SK-N-MC (cell line): Measurements from ENCODE around the gene VASH2.

Experiments
- DNase-seq: peaks from one replicate; pipeline ENCODE4 v3.0.0-alpha.2; 2011; ENCODE audit warnings: low read depth, low spot score
- H3K27ac ChIP-seq: fragments of 200-600 bp; sonication (generic); 2 replicates; pipeline ENCODE4 v1.5.1; 2016; ENCODE audit warnings: mixed run types
- H3K36me3 ChIP-seq: fragments of 200-600 bp; sonication (generic); 2 replicates; pipeline ENCODE4 v1.6.1; 2017; ENCODE audit warnings: antibody characterized with exemption, low read length, mixed read lengths; ENCODE audit not compliant: insufficient read depth
- H3K4me3 ChIP-seq: fragments of 200-600 bp; sonication (generic); 2 replicates; pipeline ENCODE4 v1.5.1; 2016
- H3K9ac ChIP-seq: fragments of 200-600 bp; sonication (generic); 2 replicates; pipeline ENCODE4 v1.8.0; 2017; ENCODE audit warnings: mixed run types, mixed read lengths; ENCODE audit not compliant: insufficient read length
- H3K9me3 ChIP-seq: fragments of 200-600 bp; sonication (generic); 2 replicates; pipeline ENCODE4 v1.6.1; 2017; ENCODE audit warnings: low read depth, mild to moderate bottlenecking, antibody characterized with exemption, low read length, moderate library complexity, mixed read lengths
- EZH2 ChIP-seq: fragments of 200-600 bp; sonication (generic); IDR thresholded peaks from one replicate; pipeline ENCODE4 v1.6.1; 2017; ENCODE audit warnings: antibody characterized with exemption
- FOXP2 ChIP-seq: optimal IDR thresholded peaks from 2 replicates; pipeline ENCODE3; 2011; ENCODE audit warnings: mild to moderate bottlenecking, moderate library complexity; ENCODE audit not compliant: insufficient read depth; ENCODE audit errors: extremely low read length, control extremely low read depth
- POLR2AphosphoS5 ChIP-seq: IDR thresholded peaks from 2 replicates; pipeline ENCODE4 v1.6.1; 2012; ENCODE audit warnings: mild to moderate bottlenecking, low read depth, low read length, borderline replicate concordance

Gene VASH2

DNA sequence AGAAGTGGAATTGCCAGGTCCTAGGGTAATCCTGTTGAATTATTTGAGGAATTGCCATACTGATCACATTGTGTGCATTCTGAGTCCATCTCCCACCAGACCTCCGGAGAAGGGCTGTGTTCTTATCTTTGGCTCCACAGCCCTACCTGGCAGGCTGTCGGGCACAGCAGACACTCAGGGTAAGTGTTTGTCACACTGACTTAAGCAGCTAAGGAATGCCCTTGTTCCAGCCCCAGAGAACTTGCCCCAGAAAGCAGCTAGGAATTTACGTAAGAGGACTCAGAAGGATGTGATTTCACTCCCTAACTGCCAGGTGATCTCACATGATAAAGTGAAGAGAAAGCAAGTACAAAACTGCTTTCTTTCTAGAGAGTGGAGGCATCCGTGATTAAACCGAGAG, 21.0 kb downstream of the VASH2 start:
- no peak overlapping the region for H3K4me3 ChIP-seq
- no peak overlapping the region for H3K9ac ChIP-seq
- DNase-seq: no peak
- H3K36me3 ChIP-seq: no peaks in the 10 kb centered on the region
- H3K9me3 ChIP-seq: no peaks in the 10 kb centered on the region
- TF ChIP-seq FOXP2 (no peak), POLR2AphosphoS5 (no peak)
- no peak overlapping the region for H3K27ac ChIP-seq

GRCh38 chr1:212973426-212973825, 23.1 kb downstream of the VASH2 start:
- Histone ChIP-seq H3K9me3 (no peaks in the 10 kb centered on the region), H3K9ac (no peak overlapping the region), H3K27ac (no peak overlapping the region), H3K4me3 (no peak overlapping the region), H3K36me3 (no peaks in the 10 kb centered on the region)
- no peak for TF ChIP-seq POLR2AphosphoS5
- no peak for TF ChIP-seq EZH2
- no peak for TF ChIP-seq FOXP2
- DNase-seq: no peak

DNA sequence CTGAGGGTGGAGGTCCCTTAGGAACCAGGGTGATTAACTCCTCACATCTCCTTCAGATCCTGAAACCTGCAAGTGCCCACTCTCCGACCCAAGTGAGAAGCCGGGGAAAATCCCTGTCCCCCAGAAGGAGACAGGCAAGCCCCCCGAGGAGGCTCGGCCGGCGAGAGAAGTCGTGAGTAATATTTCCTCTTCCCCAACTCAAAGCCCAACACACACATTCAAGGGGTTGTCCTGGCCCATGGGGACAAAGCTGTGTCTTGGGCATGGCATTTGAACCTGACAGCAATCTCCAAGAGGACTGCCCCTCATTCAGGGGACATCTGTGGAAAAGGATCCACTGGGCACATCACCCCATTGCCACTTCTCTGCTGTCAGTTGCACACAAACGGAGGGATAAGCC, 23.6 kb downstream of the VASH2 start:
- Histone ChIP-seq H3K9me3 (no peaks in the 10 kb centered on the region), H3K4me3 (no peak overlapping the region), H3K9ac (no peak overlapping the region), H3K27ac (no peak overlapping the region), H3K36me3 (no peaks in the 10 kb centered on the region)
- DNase-seq: no peak
- TF ChIP-seq EZH2 (no peak), POLR2AphosphoS5 (no peak), FOXP2 (no peak)

DNA sequence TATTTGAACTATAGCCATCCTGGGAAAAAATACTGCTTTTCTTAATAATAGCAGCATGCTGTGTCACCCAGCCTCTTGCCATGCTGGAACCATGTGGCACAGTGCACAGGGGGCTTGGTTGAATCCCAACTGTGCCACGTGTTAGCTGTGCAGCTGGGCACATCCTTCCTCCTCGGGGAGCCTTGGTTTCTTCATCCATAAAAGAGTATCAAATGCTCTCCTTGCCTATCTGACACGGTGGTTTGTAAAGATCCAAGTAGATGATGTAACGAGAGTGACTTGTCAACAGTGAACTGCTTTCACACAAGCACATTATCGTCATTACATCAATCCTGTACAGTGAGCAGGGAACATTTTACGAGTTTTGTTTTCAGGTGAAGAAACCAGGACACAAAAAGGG, 24.4 kb downstream of the VASH2 start:
- TF ChIP-seq FOXP2 (no peak), POLR2AphosphoS5 (no peak), EZH2 (no peak)
- no peak overlapping the region for H3K4me3 ChIP-seq
- no peak for DNase-seq
- H3K27ac ChIP-seq: no peak overlapping the region
- H3K9me3 ChIP-seq: no peaks in the 10 kb centered on the region
- H3K36me3 ChIP-seq: no peaks in the 10 kb centered on the region
- H3K9ac ChIP-seq: no peak overlapping the region

- Histone ChIP-seq H3K9me3 (no peaks in the 10 kb centered on the region), H3K27ac (no peak overlapping the region), H3K4me3 (no peak overlapping the region), H3K9ac (no peak overlapping the region), H3K36me3 (no peaks in the 10 kb centered on the region)
- TF ChIP-seq FOXP2 (no peak), POLR2AphosphoS5 (no peak), EZH2 (no peak)
- no peak for DNase-seq
Observed at GRCh38 chr1:212975111-212975918, 25.0 kb downstream of the VASH2 start.

DNA sequence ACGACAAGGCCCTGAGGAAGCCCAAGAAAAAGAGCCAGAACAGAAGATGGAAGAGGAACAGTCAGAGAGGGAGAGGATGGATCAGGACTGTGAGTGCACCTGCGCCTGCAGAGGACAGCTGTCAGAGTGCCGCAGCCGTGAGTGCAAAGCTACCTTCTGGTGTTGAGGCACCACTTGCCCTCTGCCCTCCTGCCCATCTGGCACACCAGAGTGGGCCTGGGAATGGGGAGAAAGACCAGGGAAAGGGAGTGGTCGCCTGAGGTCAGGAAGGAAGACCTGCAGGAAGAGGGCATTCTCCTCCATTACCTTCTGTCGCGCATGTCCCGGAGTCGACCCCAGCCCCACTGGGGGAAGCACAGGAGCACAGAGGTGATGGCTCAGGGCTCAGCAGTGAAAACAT, 26.2 kb downstream of the VASH2 start:
- Histone ChIP-seq H3K9ac (no peak overlapping the region), H3K36me3 (no peaks in the 10 kb centered on the region), H3K4me3 (no peak overlapping the region), H3K9me3 (no peaks in the 10 kb centered on the region), H3K27ac (no peak overlapping the region)
- DNase-seq: no peak
- TF ChIP-seq EZH2 (no peak), POLR2AphosphoS5 (no peak), FOXP2 (no peak)

GRCh38 chr1:212977781-212978645, 27.7 kb downstream of the VASH2 start:
- Histone ChIP-seq H3K27ac (no peak overlapping the region), H3K9me3 (no peaks in the 10 kb centered on the region), H3K36me3 (no peaks in the 10 kb centered on the region), H3K9ac (no peak overlapping the region), H3K4me3 (no peak overlapping the region)
- TF ChIP-seq EZH2: no peak
- TF ChIP-seq FOXP2: no peak
- no peak for TF ChIP-seq POLR2AphosphoS5
- DNase-seq: no peak

DNA sequence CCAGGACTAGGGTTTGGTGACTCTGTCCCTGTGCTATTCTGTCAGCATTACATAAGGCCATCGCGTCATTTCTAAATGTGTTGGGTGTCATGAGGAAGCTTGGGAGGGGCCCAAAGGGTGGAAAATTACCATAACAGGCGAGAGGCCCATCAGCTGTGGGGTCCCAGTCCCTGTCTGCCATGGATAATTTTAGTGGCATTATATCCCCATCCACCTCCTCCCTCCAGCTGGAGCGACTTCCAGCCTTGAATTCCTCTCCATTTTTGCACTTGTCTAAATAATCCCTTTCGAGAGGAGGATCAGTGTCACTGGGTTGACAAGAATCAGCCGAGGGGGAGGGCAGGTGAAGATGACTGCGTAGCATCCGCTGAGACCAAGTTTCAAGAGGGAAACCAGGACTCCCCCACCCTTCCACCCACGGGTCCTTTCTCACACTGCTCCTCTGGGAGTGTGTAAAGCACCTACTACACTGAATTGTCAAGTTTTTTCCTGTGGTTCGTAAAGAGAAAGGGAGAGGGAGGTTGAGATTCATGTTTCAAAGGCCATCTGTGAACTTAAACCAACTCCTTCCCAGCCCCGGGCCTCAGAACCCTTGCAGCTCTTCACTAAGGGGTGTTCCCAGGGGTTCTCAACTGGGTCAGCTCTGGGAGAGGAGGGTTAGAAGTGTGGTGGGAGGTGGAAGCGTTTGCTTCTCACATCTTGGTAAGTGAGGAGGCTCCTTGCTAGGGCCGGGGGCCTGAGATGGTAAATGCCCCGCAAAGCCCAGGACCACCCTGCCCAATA, 29.2 kb downstream of the VASH2 start:
- Histone ChIP-seq H3K27ac (no peak overlapping the region), H3K9me3 (no peaks in the 10 kb centered on the region), H3K36me3 (no peaks in the 10 kb centered on the region), H3K9ac (no peak overlapping the region), H3K4me3 (no peak overlapping the region)
- TF ChIP-seq FOXP2: no peak
- TF ChIP-seq EZH2: no peak
- TF ChIP-seq POLR2AphosphoS5: no peak
- no peak for DNase-seq
